ENCODE measurements around the gene RUVBL1. TPM values are rescaled to one million over a fixed set of nuclear protein-coding genes. Genes with fewer than 3 reads are reported as not detected.

Gene RUVBL1
- total and polyA plus RNA-seq, 2 experiments from 2014 or later: 83.1 to 95.2 TPM

DNA sequence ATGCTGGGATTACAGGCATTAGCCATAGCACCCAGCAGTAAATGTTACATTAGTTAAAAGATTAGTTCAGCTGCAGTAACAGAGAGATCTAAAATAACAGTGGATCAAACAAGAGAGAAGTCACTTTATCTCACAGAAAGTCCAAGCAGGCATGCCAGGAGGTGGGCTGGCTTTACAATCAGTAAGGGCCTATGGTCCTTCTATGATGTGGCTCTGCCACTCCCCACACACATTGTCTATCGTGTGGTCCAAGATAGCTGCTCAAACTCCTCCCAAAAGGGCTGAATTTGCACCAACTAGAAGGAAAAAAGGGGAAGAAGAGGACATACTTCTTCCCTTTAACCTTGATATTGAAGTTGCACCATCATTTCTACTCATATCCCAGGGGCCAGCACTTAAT, 4.6 kb upstream of the RUVBL1 start:
- TF ChIP-seq CTCF (IDR thresholded peaks at IDR 0.05; ENCODE audit: low read depth, low read length): no peak

GRCh38 chr3:128127236-128127635, 3.6 kb upstream of the RUVBL1 start:
- Histone ChIP-seq H3K4me1 (ENCODE audit: low read depth) (peaks cover 3% of the 10 kb centered on the region), H3K27ac (no peak overlapping the region), H3K4me3 (no peak overlapping the region), H3K27me3 (peaks cover 10% of the 10 kb centered on the region), H3K36me3 (no peaks in the 10 kb centered on the region), H3K9me3 (ENCODE audit: low read depth) (no peaks in the 10 kb centered on the region)
- TF ChIP-seq CTCF (IDR thresholded peaks at IDR 0.05; ENCODE audit: low read depth, low read length): no peak
- DNase-seq (ENCODE audit: low read depth in 1 of 2, low spot score in 1 of 2): no peak

More for the DNA sequence above, 4.6 kb upstream of the RUVBL1 start:
- H3K4me3 ChIP-seq: no peak overlapping the region
- peaks cover 10% of the 10 kb centered on the region for H3K27me3 ChIP-seq
- DNase-seq (ENCODE audit: low read depth in 1 of 2, low spot score in 1 of 2): no peak
- H3K9me3 ChIP-seq (ENCODE audit: low read depth): no peaks in the 10 kb centered on the region
- no peaks in the 10 kb centered on the region for H3K36me3 ChIP-seq
- H3K27ac ChIP-seq: no peak overlapping the region
- H3K4me1 ChIP-seq (ENCODE audit: low read depth): no peaks in the 10 kb centered on the region

DNA sequence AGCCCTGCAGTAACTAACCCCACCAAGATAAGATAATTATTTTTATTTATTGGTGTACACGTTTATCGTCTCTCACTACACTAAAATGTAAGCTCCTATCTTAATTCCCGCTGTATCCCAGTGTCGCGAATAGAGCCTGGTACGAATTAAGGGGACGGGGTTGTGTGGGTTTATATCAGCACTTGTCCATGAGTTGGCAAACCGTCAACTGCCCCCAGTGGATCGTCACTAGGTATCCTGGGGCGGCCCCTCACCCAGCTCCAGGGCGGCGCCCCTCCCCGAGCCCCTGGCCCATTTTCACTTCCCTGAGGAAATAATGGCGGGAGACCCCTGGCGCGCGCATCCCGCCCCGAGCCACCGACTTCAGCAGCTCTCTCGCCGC, 465 bp downstream of the RUVBL1 start:
- Histone ChIP-seq H3K36me3 (no peaks in the 10 kb centered on the region), H3K4me1 (ENCODE audit: low read depth) (peaks cover 3% of the 10 kb centered on the region), H3K27me3 (no peaks in the 10 kb centered on the region), H3K9me3 (ENCODE audit: low read depth) (no peaks in the 10 kb centered on the region), H3K27ac (peak overlapping the region; percentile 88), H3K4me3 (peak overlapping the region; percentile 84)
- no peak for TF ChIP-seq CTCF (IDR thresholded peaks at IDR 0.05; ENCODE audit: low read depth, low read length)
- no peak for DNase-seq (ENCODE audit: low read depth in 1 of 2, low spot score in 1 of 2)

DNA sequence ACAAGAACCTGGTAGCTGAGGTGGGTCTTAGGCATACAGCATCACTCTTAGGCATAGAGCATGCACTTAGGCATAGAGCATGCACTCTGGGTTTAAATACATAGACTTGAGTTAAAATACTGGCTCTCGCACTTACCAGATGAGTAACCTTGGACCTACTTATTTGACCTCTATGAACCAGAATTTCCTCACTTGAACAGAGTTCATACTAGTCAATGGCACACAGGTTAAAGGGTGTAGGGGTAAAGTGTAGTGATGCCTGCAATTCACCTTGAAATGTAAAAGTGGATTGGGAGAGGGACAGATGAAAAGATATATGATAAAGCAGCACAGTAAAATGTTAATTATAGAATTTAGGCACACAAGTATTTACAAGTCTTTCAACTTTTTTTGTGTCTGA, 1.6 kb downstream of the RUVBL1 start:
- H3K9me3 ChIP-seq (ENCODE audit: low read depth): no peaks in the 10 kb centered on the region
- no peak for TF ChIP-seq CTCF (IDR thresholded peaks at IDR 0.05; ENCODE audit: low read depth, low read length)
- no peaks in the 10 kb centered on the region for H3K27me3 ChIP-seq
- DNase-seq (ENCODE audit: low read depth in 1 of 2, low spot score in 1 of 2): no peak
- no peak overlapping the region for H3K27ac ChIP-seq
- H3K36me3 ChIP-seq: no peaks in the 10 kb centered on the region
- no peak overlapping the region for H3K4me3 ChIP-seq
- H3K4me1 ChIP-seq (ENCODE audit: low read depth): peaks cover 3% of the 10 kb centered on the region

- peak overlapping the region; percentile 54 for H3K27ac ChIP-seq
- no peak for TF ChIP-seq CTCF (IDR thresholded peaks at IDR 0.05; ENCODE audit: low read depth, low read length)
- peaks cover 5% of the 10 kb centered on the region for H3K36me3 ChIP-seq
- H3K4me3 ChIP-seq: no peak overlapping the region
- no peaks in the 10 kb centered on the region for H3K9me3 ChIP-seq (ENCODE audit: low read depth)
- no peaks in the 10 kb centered on the region for H3K27me3 ChIP-seq
- H3K4me1 ChIP-seq (ENCODE audit: low read depth): no peaks in the 10 kb centered on the region
- DNase-seq (ENCODE audit: low read depth in 1 of 2, low spot score in 1 of 2): no peak
Observed at GRCh38 chr3:128113817-128114794, 9.5 kb downstream of the RUVBL1 start.

Measured in cardiac muscle cell (in vitro differentiated cells and primary cell).